ENCODE data around the gene CLCN5.

CLCN5 gene

DNA sequence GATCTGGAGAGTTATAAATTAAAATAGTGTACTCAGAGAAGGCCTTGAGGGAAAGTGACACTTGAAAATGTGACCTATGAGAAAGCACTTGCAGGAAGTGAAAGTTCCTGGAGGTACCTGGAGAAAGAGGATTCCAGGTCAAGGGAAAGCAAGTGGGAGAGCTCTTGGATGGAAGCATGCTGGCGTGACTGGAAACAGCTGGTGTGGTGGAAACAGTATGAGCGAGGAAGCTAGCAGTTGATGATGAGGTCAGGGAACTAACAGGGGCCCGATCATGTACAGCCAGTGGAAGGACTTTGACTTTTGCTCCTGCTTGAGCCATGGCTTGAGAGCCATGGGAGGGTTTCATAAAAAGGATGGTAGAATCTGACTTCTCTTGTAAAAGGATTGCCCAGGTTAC lies 9.5 kb upstream of the CLCN5 start:
- TF ChIP-seq, protein P1, sequence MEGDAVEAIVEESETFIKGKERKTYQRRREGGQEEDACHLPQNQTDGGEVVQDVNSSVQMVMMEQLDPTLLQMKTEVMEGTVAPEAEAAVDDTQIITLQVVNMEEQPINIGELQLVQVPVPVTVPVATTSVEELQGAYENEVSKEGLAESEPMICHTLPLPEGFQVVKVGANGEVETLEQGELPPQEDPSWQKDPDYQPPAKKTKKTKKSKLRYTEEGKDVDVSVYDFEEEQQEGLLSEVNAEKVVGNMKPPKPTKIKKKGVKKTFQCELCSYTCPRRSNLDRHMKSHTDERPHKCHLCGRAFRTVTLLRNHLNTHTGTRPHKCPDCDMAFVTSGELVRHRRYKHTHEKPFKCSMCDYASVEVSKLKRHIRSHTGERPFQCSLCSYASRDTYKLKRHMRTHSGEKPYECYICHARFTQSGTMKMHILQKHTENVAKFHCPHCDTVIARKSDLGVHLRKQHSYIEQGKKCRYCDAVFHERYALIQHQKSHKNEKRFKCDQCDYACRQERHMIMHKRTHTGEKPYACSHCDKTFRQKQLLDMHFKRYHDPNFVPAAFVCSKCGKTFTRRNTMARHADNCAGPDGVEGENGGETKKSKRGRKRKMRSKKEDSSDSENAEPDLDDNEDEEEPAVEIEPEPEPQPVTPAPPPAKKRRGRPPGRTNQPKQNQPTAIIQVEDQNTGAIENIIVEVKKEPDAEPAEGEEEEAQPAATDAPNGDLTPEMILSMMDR (IDR thresholded peaks at IDR 0.05; ENCODE audit: insufficient read depth, missing control alignments): no peak
- FAIRE-seq (no peak), DNase-seq (ENCODE audit: insufficient read length, low spot score) (no peak)

DNA sequence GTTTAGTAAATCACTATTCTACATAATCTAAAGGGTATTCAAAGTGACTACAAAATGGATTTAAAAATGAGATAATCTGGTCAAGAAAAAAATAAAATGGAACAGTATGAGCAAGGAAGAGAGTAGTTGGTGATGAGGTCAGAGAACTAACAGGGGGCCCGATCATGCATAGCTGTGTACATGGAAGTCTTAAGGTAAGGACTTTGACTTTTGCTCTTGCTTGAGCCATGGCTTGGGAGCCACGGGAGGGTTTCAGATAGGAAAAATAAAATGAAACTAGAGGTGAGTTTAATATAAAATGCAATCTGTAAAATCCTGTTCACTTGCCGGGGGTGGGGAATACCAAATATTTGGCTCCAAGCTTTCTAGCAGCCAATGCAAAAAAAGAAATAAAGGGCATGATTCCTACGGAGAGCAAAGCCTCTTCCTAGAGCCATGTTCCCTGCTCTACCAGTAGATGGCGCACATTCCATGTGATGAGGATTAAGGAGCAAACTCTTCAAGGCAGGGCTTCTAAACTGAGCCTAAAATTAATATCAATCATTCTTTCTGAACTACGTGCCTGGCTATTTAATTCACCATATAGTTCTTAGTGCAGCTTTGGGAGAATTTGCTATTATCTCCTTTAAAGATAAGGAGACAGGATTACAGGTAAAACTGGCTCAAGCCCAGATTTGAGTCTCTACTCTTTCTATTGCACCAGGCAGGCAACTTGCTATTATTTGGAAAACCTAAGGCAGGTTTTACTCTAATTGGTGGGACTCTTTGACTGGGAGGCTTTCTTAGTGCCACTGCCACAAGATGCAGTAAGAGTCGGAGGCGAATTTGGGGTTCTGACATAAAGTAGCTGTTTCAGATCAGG lies 6.8 kb upstream of the CLCN5 start:
- no peak for FAIRE-seq
- TF ChIP-seq, protein P1 (IDR thresholded peaks at IDR 0.05; ENCODE audit: insufficient read depth, missing control alignments): peak; percentile 71
- DNase-seq (ENCODE audit: insufficient read length, low spot score): peak; percentile 13

DNA sequence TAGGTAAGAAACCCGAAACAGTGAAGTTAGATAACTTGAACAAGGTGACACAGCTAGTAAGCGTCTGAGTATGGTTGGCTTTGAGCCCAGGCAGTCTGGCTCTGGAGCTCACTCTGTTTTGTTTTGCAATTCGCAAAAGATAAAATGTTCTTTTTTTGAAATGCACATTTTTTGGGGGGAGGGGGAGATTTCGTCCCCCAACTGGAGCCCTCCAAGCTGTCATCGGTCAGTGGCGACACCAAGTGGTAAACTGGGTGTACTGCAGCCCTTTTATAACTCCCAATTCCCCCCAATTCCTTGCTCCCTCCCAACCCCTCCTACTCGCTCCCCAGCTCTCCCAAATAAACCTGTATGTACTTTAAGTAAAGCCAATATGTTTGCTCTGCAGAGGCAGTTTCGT lies 2.8 kb upstream of the CLCN5 start:
- DNase-seq (ENCODE audit: insufficient read length, low spot score) (no peak), FAIRE-seq (no peak)
- TF ChIP-seq, protein P1 (IDR thresholded peaks at IDR 0.05; ENCODE audit: insufficient read depth, missing control alignments): peak; percentile 51

DNA sequence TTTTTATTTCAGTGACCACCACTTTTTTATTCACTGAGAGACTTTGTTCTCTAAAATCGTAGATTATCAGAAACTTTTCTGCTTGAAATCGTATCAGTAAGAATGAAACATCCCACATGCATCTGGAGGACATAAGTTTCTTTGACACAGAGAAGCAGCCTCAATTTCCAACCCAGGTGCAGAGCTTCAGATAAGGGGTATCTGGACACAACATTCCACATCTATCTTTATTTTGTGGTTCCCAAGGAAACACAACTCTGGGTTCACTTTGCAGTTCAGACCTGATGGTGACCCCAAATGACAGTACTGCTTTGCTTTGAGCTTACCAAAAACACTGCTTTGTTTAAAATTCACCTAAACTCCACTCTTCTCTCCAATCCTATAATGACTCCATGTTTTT lies 1.3 kb upstream of the CLCN5 start:
- DNase-seq (ENCODE audit: insufficient read length, low spot score) (no peak), FAIRE-seq (no peak)
- TF ChIP-seq, protein P1 (IDR thresholded peaks at IDR 0.05; ENCODE audit: insufficient read depth, missing control alignments): no peak

DNA sequence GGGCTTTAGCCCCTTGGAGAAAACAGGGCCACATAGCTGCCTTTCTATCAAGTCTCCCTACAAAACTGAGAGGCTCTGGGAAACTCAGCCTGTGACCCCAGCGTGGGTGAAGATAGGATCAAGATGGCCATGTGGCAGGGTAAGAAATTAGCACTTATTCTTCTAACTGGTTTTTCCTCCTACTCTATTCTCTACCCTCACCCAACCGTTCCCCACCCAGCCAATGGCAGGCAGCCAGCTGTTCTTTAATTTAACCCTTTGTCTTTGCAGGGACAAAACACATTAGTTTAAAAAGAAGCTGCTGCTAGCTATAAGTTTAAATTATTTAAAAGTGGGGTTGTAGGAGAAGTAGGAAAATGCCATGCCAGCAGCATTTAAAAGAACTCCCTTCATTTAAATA lies 2.8 kb downstream of the CLCN5 start:
- TF ChIP-seq, protein P1 (IDR thresholded peaks at IDR 0.05; ENCODE audit: insufficient read depth, missing control alignments): no peak
- no peak for FAIRE-seq
- no peak for DNase-seq (ENCODE audit: insufficient read length, low spot score)

DNA sequence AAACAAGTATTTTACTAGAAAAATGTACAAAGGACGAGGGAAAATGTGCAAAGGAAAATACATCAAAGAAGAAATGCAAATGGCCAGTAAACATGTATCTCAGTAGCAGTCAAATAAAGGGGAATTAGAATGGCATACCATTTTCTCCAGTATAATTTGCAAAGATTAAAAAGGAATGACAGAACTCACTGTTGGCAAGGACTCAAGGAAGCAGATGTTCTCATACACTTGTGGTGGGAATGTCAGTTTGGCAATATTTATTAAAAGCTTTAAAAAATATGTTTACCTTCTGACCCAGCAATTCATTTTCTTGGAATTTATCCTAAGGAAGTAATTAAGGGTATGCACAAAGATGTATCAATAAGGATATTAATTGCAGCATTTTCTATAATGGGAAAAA lies 7.6 kb downstream of the CLCN5 start:
- FAIRE-seq (no peak), DNase-seq (ENCODE audit: insufficient read length, low spot score) (no peak)
- TF ChIP-seq, protein P1 (IDR thresholded peaks at IDR 0.05; ENCODE audit: insufficient read depth, missing control alignments): no peak

DNA sequence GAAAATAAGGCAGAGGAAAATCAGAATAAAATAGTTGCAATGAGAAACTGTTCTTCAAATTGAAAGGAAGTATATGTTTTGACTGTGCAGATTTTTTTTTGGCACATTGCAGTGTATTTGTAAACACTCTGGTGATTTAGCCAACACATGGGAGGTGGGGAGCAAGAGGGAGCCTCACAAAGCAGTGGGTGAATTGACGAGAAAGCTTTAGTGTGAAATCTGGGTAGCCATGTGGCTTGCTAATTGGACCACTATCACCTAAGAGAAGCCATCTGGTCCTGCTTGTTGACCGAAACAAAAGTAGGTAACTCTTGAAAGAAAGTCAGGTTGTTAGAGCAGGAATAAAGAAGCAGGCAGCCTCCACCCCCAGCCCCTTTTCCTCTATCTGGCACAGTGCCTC lies 10.4 kb downstream of the CLCN5 start:
- TF ChIP-seq, protein P1 (IDR thresholded peaks at IDR 0.05; ENCODE audit: insufficient read depth, missing control alignments): no peak
- no peak for FAIRE-seq
- no peak for DNase-seq (ENCODE audit: insufficient read length, low spot score)

Measured in D721Med (cell line).